B cell (primary cell): ENCODE data around the gene SGPL1.

Source experiments
- CTCF ChIP-seq: fragments of 200-600 bp; IDR thresholded peaks from one replicate; pipeline ENCODE4 v1.8.0; 2022; ENCODE audit warnings: antibody characterized with exemption, mild to moderate bottlenecking
- EZH2 ChIP-seq: IDR thresholded peaks from 2 replicates; pipeline ENCODE4 v1.6.1; 2012; ENCODE audit warnings: borderline replicate concordance, low read depth, mild to moderate bottlenecking, moderate library complexity, low read length; ENCODE audit not compliant: insufficient read depth, poor library complexity, severe bottlenecking

GRCh38 chr10:70784471-70784870, 31.3 kb upstream of the SGPL1 start:
- no peak for TF ChIP-seq CTCF
- no peak for TF ChIP-seq EZH2
